K562 (cell line): ENCODE measurements around the gene CRIM1. TPM values are rescaled to one million over a fixed set of nuclear protein-coding genes. Genes with fewer than 3 reads are reported as not detected.

Source experiments
- ATAC-seq: fragments of 200-7000 bp; cut with Tn5 transposase; 3 replicates; pipeline ENCODE4 v1.9.1; 2020; ENCODE audit warnings: moderate library complexity
- BruUV-seq: library from RNA; stranded (reverse); fragments of 400-500 nt; replicated peaks from 2 replicates; lab custom pipeline; 2021; lab: Mats Ljungman, UMichigan
- CTCF ChIA-PET: fragments of 300-600 bp; formaldehyde crosslinking; extraction: SDS; loops from one replicate; lab custom pipeline; 2021; ENCODE audit warnings: low intra/inter-chr PET ratio; lab: Yijun Ruan, JAX
- POLR2A ChIA-PET: fragments of 300-600, 350-650 bp; sonication (Branson Sonifier 250); formaldehyde crosslinking; extraction: SDS; loops from one replicate; lab custom pipeline; 2021; ENCODE audit warnings: antibody characterized with exemption, inconsistent platforms; lab: Yijun Ruan, JAX
- DNase-seq, 4 experiments: peaks; one replicate each; pipeline versions ENCODE4 v3.0.0 to v3.0.0-alpha.2; 2011 to 2018; ENCODE audit warnings: low spot score in 3 of 4, mixed read lengths in 3 of 4; ENCODE audit errors: extremely low read depth in 1 of 4
- FAIRE-seq: peaks from 2 replicates; lab custom pipeline; 2011; peaks lifted over from hg19 to GRCh38; lab: Jason Lieb, UNC
- H2AFZ ChIP-seq: 2 replicates; pipeline ENCODE4 v1.6.0; 2011; ENCODE audit warnings: low read depth, low read length, control low read depth, inconsistent platforms
- H3K27ac ChIP-seq: fragments of 200-600 bp; 3 replicates; pipeline ENCODE4 v1.8.0; 2011; ENCODE audit warnings: low read depth, mild to moderate bottlenecking, control low read depth, inconsistent platforms, low read length, moderate library complexity, mixed read lengths; ENCODE audit errors: extremely low read depth
- H3K27me3 ChIP-seq, 2 experiments: fragments of 300-600 bp in 1 of 2; 2 replicates in 1 of 2; 3 replicates in 1 of 2; pipeline versions ENCODE4 v1.6.0 to v1.8.0; 2011; ENCODE audit warnings: inconsistent platforms in 2 of 2, low read length in 2 of 2, mild to moderate bottlenecking in 1 of 2, mixed read lengths in 1 of 2, moderate library complexity in 1 of 2; ENCODE audit not compliant: control insufficient read depth in 2 of 2, insufficient read depth in 2 of 2
- H3K36me3 ChIP-seq: fragments of 300-600 bp; 3 replicates; pipeline ENCODE4 v1.8.0; 2011; ENCODE audit warnings: mild to moderate bottlenecking, low read length, inconsistent platforms; ENCODE audit not compliant: control insufficient read depth, insufficient read depth
- H3K4me1 ChIP-seq, 2 experiments: fragments of 200-600 bp in 1 of 2; replicated peaks in 1 of 2; 2 replicates in 1 of 2; 3 replicates in 1 of 2; pipeline versions ENCODE4 v1.5.1 to v1.8.0; 2011; ENCODE audit warnings: inconsistent platforms in 2 of 2, low read length in 2 of 2, mild to moderate bottlenecking in 1 of 2, mixed read lengths in 1 of 2, moderate library complexity in 1 of 2; ENCODE audit not compliant: control insufficient read depth in 2 of 2, insufficient read depth in 2 of 2
- H3K4me2 ChIP-seq: 2 replicates; pipeline ENCODE4 v1.6.1; 2011; ENCODE audit warnings: low read length, control low read depth, inconsistent platforms, mixed read lengths; ENCODE audit not compliant: insufficient read depth
- H3K4me3 ChIP-seq: fragments of 200-600 bp; sonication (generic), shearing (Covaris generic); 2 replicates; pipeline ENCODE4 v1.5.1; 2016; ENCODE audit warnings: control low read depth, inconsistent platforms
- H3K79me2 ChIP-seq: fragments of 200-600 bp; 3 replicates; pipeline ENCODE4 v1.8.0; 2011; ENCODE audit warnings: low read length, inconsistent platforms; ENCODE audit not compliant: control insufficient read depth, insufficient read depth
- H3K9ac ChIP-seq, 2 experiments: 2 replicates each; pipeline versions ENCODE4 v1.6.0 to v1.6.1; 2011; ENCODE audit warnings: low read depth in 2 of 2, low read length in 2 of 2, control low read depth in 1 of 2, inconsistent platforms in 1 of 2, mild to moderate bottlenecking in 1 of 2, mixed read lengths in 1 of 2; ENCODE audit not compliant: insufficient read depth in 1 of 2
- H3K9me1 ChIP-seq: one replicate; pipeline ENCODE4 v1.6.0; 2011; ENCODE audit warnings: inconsistent platforms, mild to moderate bottlenecking, low read length, moderate library complexity; ENCODE audit not compliant: control insufficient read depth, insufficient read depth
- H3K9me3 ChIP-seq: replicated peaks from 2 replicates; pipeline ENCODE4 v1.5.1; 2011; ENCODE audit warnings: low read depth, low read length, inconsistent platforms; ENCODE audit not compliant: control insufficient read depth, insufficient read depth
- H4K20me1 ChIP-seq: replicated peaks from 2 replicates; pipeline ENCODE4 v1.6.1; 2011; ENCODE audit warnings: low read length, inconsistent platforms, mixed read lengths; ENCODE audit not compliant: control insufficient read depth, insufficient read depth
- CCNT2 ChIP-seq: IDR thresholded peaks from 2 replicates; pipeline ENCODE4 v1.6.1; 2011; ENCODE audit warnings: borderline replicate concordance, low read depth, mild to moderate bottlenecking, moderate library complexity, mixed read lengths, low read length; ENCODE audit not compliant: insufficient read length; ENCODE audit errors: extremely low read depth
- CEBPB ChIP-seq: fragments of 450-650 bp; IDR thresholded peaks from 2 replicates; pipeline ENCODE4 v1.6.1; 2016; ENCODE audit warnings: missing genetic modification characterization, missing compliant biosample characterization
- DNMT1 ChIP-seq: fragments of 450-650 bp; IDR thresholded peaks from 2 replicates; pipeline ENCODE4 v1.6.1; 2016; ENCODE audit warnings: antibody characterized with exemption, mild to moderate bottlenecking
- GTF2F1 ChIP-seq: IDR thresholded peaks from 2 replicates; pipeline ENCODE4 v1.6.1; 2011; ENCODE audit warnings: low read depth, low read length, improper control_type of control experiment
- HEY1 ChIP-seq: fragments of 250-450 bp; sonication (Bioruptor Pico); IDR thresholded peaks from 2 replicates; pipeline ENCODE4 v1.5.0; 2020; ENCODE audit warnings: mild to moderate bottlenecking, moderate library complexity, borderline replicate concordance
- HLTF ChIP-seq: fragments of 450-650 bp; IDR thresholded peaks from 2 replicates; pipeline ENCODE4 v1.6.1; 2016
- KAT8 ChIP-seq: fragments of 450-650 bp; IDR thresholded peaks from 2 replicates; pipeline ENCODE4 v1.6.1; 2016; ENCODE audit warnings: low read depth, mild to moderate bottlenecking
- LARP7 ChIP-seq: fragments of 450-650 bp; IDR thresholded peaks from 2 replicates; pipeline ENCODE4 v1.6.1; 2016
- NR2C2 ChIP-seq, 2 experiments: fragments of 200-800 bp in 1 of 2; sonication (Bioruptor generic) in 1 of 2; sonication (generic) in 1 of 2; formaldehyde crosslinking in 1 of 2; IDR thresholded peaks; 2 replicates each; pipeline versions ENCODE4 v1.6.1 to v1.8.0; 2016 to 2022; ENCODE audit warnings: mild to moderate bottlenecking in 1 of 2, missing compliant biosample characterization in 1 of 2, missing genetic modification characterization in 1 of 2, missing genetic modification reagents in 1 of 2
- PTBP1 ChIP-seq: fragments of 200-400 bp; formaldehyde crosslinking; IDR thresholded peaks from 2 replicates; pipeline ENCODE4 v1.6.1; 2017; ENCODE audit warnings: low read depth, low read length
- RFX5 ChIP-seq: IDR thresholded peaks from 2 replicates; pipeline ENCODE4 v1.6.1; 2011; ENCODE audit warnings: low read depth, mild to moderate bottlenecking, improper control_type of control experiment, low read length
- SIN3A ChIP-seq, 2 experiments: fragments of 150-350 bp in 1 of 2; IDR thresholded peaks; 2 replicates each; pipeline ENCODE4 v1.6.1; 2011 to 2016; ENCODE audit warnings: borderline replicate concordance in 2 of 2, low read depth in 2 of 2, low read length in 2 of 2, mild to moderate bottlenecking in 2 of 2, moderate library complexity in 2 of 2; ENCODE audit not compliant: control insufficient read depth in 1 of 2
- TRIM28 ChIP-seq: fragments of 450-650 bp; IDR thresholded peaks from 2 replicates; pipeline ENCODE4 v1.6.1; 2017
- ZBED1 ChIP-seq: IDR thresholded peaks from 2 replicates; pipeline ENCODE4 v1.6.1; 2014
- ZBTB43 ChIP-seq: sonication (generic); formaldehyde crosslinking; IDR thresholded peaks from 2 replicates; pipeline ENCODE4 v1.8.0; 2023; ENCODE audit warnings: mild to moderate bottlenecking, missing genetic modification reagents
- ZNF280A ChIP-seq: fragments of 450-650 bp; IDR thresholded peaks from 2 replicates; pipeline ENCODE4 v1.6.1; 2018; ENCODE audit warnings: mild to moderate bottlenecking, low read depth; ENCODE audit not compliant: partially characterized antibody
- ZNF280B ChIP-seq: fragments of 250-450 bp; sonication (Bioruptor Pico); IDR thresholded peaks from 2 replicates; pipeline ENCODE4 v1.5.1; 2021; ENCODE audit warnings: mild to moderate bottlenecking
- ZNF316 ChIP-seq: fragments of 450-650 bp; IDR thresholded peaks from 2 replicates; pipeline ENCODE4 v1.6.1; 2016
- WGBS: fragments of 100-300 bp; shearing (Covaris generic); methylation state at CpG from one replicate; pipeline ENCODE4 v1.1.6; 2016; ENCODE audit warnings: low coverage, mixed read lengths; ENCODE audit not compliant: insufficient coverage; ENCODE audit errors: missing lambda C conversion rate; 5-methylcytosine and 5-hydroxymethylcytosine counted together
- in situ Hi-C: fragments of 300-500 bp; cut with MboI; formaldehyde crosslinking; loops from 4 replicates; pipeline ENCODE4 v1.15.0; 2018; ENCODE audit warnings: inconsistent platforms, mixed read lengths
- intact Hi-C: fragments of 100-400 bp; cut with micrococcal nuclease; formaldehyde crosslinking; loops from 2 replicates; pipeline ENCODE4 v1.14.2; 2022
- polyA plus RNA-seq, 8 experiments: library from polyadenylated mRNA; depleted of rRNA in 4 of 8; stranded (reverse) in 5 of 8; unstranded in 3 of 8; fragments of >200 nt; fragmentation: Nextera tagmentation in 2 of 8; fragmentation: Illumina TruSeq in 1 of 8; extraction: Ambion mirVana in 2 of 8; extraction: Trizol in 1 of 8; gene quantifications; 2 replicates each; pipeline versions ENCODE4 v1.2.1 to v1.2.3, GENCODE V29; 2011 to 2014; ENCODE audit warnings: inconsistent platforms in 1 of 8, missing spikeins in 1 of 8
- total RNA-seq, 7 experiments: library from RNA; depleted of rRNA in 6 of 7; stranded (reverse); fragments of >200 nt in 6 of 7; fragmentation: Illumina TruSeq in 2 of 7; extraction: Trizol in 2 of 7; gene quantifications; 2 replicates each; pipeline versions ENCODE4 v1.2.1 to v1.2.3, GENCODE V29; 2011 to 2021; ENCODE audit warnings: low replicate concordance in 1 of 7

Gene CRIM1
- total and polyA plus RNA-seq, 9 of the 15 experiments (the other 6 are each of a cell fraction or from before 2014, with no cell fraction given), result 0.01 to 0.36 (median 0.06) TPM; not detected in 1

GRCh38 chr2:36420569-36421181, 65.1 kb downstream of the CRIM1 start:
- H3K79me2 ChIP-seq, result no peaks in the 10 kb centered on the region
- in situ Hi-C loops, result no loop called here
- no peaks in the 10 kb centered on the region for H3K4me1 ChIP-seq
- TF ChIP-seq KAT8, result no peak
- TF ChIP-seq RFX5, result no peak
- TF ChIP-seq HEY1, result no peak
- no peak for TF ChIP-seq ZBTB43
- no peak for TF ChIP-seq ZNF316
- no peak for TF ChIP-seq DNMT1
- TF ChIP-seq NR2C2 (CRISPR knock-in tag; IDR thresholded peaks at IDR 0.05), result no peak
- TF ChIP-seq NR2C2 (tag; IDR thresholded peaks at IDR 0.05), result no peak
- no peak for TF ChIP-seq ZNF280A
- TF ChIP-seq ZBED1, result no peak
- TF ChIP-seq CEBPB (tag), result no peak
- TF ChIP-seq LARP7, result no peak
- no peak for TF ChIP-seq HLTF
- no peak for TF ChIP-seq TRIM28
- no peak for TF ChIP-seq CCNT2
- no peak for TF ChIP-seq SIN3A (IDR thresholded peaks at IDR 0.05; ENCODE audit: borderline replicate concordance in 2 of 2, control insufficient read depth in 1 of 2, low read depth in 2 of 2, low read length in 2 of 2)
- TF ChIP-seq GTF2F1, result no peak
- TF ChIP-seq ZNF280B, result no peak
- TF ChIP-seq PTBP1, result no peak
- TF ChIP-seq, all 486 proteins: peak for 0
- H3K4me3 ChIP-seq, result no peak overlapping the region
- no TSS peak for BruUV-seq
- WGBS, result 0% methylated on average over 6 of the region's 6 CpGs
- no peak overlapping the region for H3K9ac ChIP-seq
- POLR2A ChIA-PET, result no interaction called here
- no peak overlapping the region for H2AFZ ChIP-seq
- no peaks in the 10 kb centered on the region for H4K20me1 ChIP-seq
- no peaks in the 10 kb centered on the region for H3K36me3 ChIP-seq
- no peak for FAIRE-seq
- no peak overlapping the region for H3K4me2 ChIP-seq
- ATAC-seq, result no peak
- H3K9me1 ChIP-seq, result no peaks in the 10 kb centered on the region
- H3K27ac ChIP-seq, result no peak overlapping the region
- CTCF ChIA-PET, result no interaction called here
- H3K27me3 ChIP-seq, result no peaks in the 10 kb centered on the region
- intact Hi-C loops, result no loop called here
- DNase-seq, result no peak
- H3K9me3 ChIP-seq, result no peaks in the 10 kb centered on the region
